Neural progenitor cell (in vitro differentiated cells): Measurements from ENCODE around the gene NCKIPSD.

Experiments
- EZH2 ChIP-seq: fragments of 200-600 bp; sonication (generic); IDR thresholded peaks from 2 replicates; pipeline ENCODE4 v1.6.1; 2017; ENCODE audit warnings: antibody characterized with exemption, mild to moderate bottlenecking, moderate library complexity
- EZH2phosphoT487 ChIP-seq: fragments of 200-600 bp; sonication (generic); IDR thresholded peaks from 2 replicates; pipeline ENCODE4 v1.6.1; 2017; ENCODE audit warnings: antibody characterized with exemption
- TF ChIP-seq, protein P1 (sequence below): fragments of 200-600 bp; sonication (generic); IDR thresholded peaks from 2 replicates; pipeline ENCODE4 v1.5.1; 2017; ENCODE audit warnings: antibody characterized with exemption, mild to moderate bottlenecking

DNA sequence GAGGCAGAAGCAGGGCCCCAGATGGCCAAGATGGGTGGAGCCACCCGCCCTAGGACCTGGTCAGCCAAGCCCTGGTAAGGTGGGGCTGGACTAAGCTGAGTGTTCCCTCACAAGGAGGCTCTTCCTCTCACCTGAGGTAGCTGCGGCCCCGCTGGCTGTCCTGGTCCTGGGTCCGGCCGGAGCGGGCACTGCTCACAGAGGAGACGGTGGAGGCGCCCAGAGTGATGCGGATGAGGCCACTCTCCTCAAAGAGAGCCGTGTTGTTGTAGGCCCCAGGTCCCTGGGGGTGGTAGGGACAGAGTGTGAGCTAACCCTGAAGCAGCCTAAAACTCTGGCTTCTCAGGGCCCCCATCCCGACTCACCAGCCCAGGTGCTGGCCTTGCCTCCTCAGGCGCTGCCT, 43.1 kb downstream of the NCKIPSD start:
- TF ChIP-seq, protein P1, sequence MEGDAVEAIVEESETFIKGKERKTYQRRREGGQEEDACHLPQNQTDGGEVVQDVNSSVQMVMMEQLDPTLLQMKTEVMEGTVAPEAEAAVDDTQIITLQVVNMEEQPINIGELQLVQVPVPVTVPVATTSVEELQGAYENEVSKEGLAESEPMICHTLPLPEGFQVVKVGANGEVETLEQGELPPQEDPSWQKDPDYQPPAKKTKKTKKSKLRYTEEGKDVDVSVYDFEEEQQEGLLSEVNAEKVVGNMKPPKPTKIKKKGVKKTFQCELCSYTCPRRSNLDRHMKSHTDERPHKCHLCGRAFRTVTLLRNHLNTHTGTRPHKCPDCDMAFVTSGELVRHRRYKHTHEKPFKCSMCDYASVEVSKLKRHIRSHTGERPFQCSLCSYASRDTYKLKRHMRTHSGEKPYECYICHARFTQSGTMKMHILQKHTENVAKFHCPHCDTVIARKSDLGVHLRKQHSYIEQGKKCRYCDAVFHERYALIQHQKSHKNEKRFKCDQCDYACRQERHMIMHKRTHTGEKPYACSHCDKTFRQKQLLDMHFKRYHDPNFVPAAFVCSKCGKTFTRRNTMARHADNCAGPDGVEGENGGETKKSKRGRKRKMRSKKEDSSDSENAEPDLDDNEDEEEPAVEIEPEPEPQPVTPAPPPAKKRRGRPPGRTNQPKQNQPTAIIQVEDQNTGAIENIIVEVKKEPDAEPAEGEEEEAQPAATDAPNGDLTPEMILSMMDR = no peak
- no peak for TF ChIP-seq EZH2phosphoT487
- TF ChIP-seq EZH2 = no peak
